Activated T-cell treated with anti-CD3 and anti-CD28 coated beads, Interleukin-2, amount 50 U/mL, for 1 hour (primary cell): ENCODE results near the gene RAB11FIP3.
A peak's percentile ranks its signal among the peaks of the same experiment; 100 is the strongest.
"Not testable (repeated sequence)": the region's sequence is repeated elsewhere in the genome, so short reads cannot be mapped to it uniquely, and the experiment has no call there.

Experiments
- DNase-seq: peaks from one replicate; pipeline ENCODE4 v3.0.0-alpha.2; 2020

Gene RAB11FIP3

DNA sequence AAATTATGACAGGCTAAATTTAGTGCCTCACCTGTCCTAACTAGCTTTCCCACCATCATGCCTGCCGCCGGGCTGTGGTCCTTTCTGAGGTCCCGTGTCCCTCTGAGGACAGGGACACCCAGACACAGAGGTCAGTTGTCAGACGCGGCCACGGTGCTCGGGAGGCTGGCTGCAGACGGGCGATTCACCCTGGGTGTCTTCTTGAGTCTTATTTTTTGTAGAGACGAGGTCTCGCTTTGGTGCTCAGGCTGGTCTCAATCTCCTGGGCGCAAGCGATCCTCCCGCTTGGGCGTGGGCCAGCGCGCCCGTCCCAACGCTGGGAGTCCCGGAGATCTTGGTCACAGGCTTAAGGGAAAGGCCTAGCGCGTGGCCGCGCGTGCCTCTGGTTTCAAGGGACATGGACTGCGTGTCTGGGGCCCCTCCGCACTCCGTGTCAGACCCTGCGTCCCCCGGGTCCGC lies 797 bp upstream of the RAB11FIP3 start:
- no peak for DNase-seq

DNA sequence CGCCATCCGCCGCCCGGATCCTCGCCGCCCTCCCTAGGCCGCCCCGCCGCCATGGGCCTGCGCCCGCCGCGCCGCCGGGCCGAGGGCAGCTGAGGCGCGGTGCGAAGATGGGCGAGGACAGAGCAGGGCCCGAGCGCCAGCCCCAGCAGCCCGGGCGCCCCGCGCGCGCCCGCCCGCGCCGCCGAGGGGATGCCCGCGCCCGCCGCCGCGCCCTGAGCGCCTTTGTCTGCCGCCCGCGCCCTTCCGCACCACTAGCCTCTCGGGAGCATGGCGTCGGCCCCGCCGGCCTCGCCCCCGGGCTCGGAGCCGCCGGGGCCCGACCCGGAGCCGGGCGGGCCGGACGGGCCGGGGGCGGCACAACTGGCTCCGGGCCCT lies 278 bp downstream of the RAB11FIP3 start:
- no peak for DNase-seq

DNA sequence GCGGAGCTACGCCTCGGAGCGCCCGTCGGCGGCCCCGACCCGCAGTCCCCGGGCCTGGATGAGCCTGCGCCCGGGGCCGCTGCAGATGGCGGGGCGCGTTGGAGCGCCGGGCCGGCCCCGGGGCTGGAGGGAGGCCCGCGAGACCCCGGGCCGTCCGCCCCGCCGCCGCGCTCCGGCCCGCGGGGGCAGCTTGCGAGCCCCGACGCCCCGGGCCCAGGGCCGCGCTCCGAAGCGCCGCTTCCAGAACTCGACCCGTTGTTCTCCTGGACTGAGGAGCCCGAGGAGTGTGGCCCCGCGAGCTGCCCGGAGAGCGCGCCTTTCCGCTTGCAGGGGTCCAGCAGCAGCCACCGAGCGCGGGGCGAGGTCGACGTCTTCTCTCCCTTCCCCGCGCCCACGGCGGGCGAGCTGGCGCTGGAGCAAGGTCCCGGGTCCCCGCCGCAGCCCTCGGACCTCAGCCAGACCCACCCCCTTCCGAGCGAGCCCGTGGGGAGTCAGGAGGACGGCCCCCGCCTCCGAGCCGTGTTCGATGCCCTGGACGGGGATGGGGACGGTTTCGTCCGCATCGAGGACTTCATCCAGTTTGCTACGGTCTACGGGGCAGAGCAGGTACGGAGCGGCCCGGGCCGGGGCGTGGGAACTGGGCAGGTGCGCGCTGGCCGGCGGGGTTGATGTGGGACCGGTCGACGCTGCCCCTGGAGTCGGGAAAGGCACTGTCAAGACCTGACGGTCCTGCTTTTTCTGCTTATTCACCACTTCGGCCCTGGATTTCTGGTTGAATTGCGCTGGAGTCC lies 861 bp downstream of the RAB11FIP3 start:
- peak; percentile 33 for DNase-seq

DNA sequence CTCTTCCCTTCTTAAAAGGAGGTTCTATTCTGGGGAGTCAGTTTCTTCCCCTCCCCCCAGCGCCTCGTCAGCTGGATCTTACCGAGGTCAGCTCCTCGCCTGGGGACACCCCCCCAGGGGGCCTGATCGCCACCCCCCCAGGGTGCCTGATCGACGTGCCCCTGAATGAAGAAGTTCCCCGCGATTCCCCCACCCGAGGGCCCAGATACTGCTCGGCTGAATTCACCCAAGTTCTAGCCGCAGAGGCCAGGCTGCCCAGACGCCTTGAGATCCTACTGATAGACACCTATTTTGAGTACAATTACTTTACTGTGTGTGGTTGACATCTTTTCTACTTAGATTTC lies 1.4 kb downstream of the RAB11FIP3 start:
- peak; percentile 23 for DNase-seq

DNA sequence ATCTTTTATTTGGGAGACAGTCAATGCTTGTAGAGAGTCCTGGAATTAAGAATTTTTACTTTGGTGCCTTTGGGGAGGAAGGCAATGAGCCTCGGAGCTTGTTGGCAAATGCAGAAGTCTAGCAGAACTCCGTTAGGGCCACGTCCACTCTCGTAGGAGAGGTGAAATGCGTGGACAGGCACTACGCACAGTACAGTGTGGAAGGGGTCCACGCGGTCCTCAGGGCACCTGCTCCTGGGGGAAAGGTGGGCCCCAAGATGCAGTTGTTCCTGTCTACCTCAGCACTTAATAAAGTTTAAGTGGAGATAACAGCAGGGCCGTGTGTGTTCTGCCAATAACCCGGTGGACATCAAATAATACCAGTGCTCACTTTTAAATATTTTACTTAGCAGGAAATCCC lies 1.8 kb downstream of the RAB11FIP3 start:
- no peak for DNase-seq

DNA sequence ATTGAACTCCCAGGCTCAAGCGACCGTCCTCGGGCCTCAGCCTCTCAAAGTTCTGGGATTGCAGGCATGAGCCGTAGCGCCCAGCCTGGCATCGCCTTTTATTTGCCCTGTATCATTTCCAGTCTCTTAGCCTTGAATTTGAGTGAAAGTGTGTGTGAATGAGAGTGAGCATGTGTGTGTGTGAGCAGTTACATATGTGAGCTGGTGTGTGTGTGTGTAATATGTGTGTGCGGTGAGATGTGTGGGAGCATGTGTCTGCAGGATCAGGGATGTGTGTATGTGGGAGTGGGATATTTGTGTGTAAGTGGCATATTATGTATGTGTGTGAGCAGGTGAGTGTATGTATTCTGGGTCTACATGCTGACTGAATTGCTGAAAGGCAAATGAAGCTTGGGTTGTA lies 5.5 kb downstream of the RAB11FIP3 start:
- no peak for DNase-seq

DNA sequence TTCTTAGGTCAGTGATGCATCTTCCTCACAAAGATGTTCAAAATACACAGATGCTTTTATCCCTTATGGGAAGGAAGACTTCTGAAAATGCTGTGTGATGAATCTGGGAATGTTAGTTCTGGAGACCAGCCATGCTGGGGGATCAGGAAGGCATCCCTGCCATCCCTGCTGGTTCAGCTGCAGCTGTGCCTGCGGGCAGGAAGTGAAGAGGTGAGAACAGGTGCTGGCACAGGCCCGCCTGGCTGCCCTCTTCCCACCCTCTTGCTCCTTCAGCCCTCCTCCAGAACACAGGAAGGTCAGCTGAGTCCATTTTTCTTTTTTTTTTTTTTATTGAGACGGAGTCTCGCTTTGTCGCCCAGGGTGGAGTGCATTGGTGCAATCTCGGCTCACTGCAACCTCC lies 15.2 kb downstream of the RAB11FIP3 start:
- DNase-seq, result no peak

DNA sequence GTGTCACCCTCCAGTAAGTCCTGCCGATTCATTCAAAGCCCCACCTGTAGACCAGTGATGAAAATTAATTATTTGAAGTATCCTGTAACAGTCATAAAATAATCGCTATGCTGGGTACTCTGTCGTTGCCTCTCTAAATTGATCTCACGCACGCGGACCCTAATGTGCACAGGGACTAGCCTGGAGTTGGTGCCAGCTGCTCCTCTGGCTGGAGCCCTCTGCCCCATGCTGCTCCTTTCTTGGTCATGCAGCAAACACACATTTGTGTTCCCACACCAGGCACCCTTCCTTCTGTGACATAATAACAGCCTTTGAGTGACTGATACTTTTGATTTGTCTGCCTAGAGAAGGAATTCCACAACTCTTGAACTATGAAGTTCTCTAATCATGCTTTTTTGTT lies 16.0 kb downstream of the RAB11FIP3 start:
- no peak for DNase-seq

DNA sequence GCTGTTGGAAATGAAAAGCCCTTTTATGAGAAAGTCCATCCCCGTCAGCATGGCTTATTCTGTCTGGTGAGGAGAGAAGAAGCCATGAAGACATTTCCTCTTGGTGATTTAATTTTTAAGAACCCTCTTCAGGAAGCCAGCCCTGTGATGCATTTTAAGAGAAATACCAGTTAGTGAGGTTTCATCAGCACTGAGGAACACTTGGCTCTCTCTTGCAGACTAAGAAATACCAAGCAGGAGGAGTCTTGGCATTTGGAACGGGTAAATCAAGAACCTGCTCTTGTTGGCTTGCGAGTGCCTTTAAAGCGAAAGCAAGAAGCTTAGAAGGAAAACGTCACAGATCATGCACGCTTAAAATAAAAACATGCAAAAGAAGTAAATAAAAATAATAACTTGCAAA lies 17.5 kb downstream of the RAB11FIP3 start:
- DNase-seq, result no peak

DNA sequence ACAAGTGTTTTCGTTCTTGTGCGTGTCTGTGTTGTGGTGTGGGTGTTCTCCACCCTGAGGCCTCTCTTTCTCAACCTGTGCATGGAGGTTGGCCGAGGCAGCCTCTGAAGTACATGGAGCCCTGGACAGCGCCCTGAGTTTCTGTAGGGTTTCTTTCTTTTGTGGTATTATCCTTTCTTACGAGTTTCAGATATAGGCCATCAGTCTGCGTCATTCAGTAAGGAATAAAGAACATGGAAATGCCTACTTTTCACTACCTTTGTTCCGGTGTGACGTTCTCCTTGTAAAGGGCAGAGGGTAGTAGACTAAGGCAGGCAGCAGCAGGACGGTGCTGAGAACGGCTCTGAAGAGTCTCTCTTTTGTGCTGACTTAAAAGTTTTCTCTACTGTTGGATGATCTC lies 18.6 kb downstream of the RAB11FIP3 start:
- no peak for DNase-seq

DNA sequence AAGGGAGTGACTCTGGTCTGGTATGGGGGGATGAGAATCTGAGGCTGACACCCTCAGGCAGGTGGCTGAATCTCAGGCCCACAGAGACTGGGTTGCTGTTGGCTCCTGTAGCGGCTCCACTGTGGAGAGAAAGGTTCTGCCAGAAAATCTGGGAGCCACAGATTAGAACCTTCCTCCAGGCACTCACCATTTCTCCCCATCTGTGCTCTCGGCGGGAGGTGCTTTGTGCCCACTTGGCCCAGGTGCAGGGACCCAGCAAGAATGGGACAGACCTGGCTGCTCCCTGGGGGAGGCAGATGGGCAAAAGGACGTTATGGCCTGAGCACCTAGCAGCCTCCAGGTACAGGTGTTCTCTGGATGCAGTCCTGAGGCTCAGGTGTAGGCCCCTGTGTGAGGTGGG lies 20.1 kb downstream of the RAB11FIP3 start:
- no peak for DNase-seq

DNA sequence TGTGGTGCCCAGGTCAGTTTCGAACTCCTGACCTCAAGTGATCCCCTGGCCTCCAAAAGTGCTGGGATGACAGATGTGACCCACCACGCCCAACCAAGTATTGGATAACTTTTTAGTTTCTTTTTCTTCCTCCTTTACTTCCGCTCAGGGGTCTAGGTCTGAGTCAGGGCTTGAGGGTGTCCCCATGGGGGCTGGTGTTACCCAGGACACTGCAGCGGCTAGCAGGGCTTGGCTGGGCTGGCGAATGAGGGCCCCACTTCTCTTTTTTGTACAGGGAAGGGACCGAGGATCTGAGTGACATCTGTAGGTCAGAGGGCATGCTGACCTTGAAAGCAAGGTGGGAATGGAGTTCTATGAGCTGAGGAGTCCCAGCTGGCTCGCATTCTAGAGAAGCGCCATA lies 24.9 kb downstream of the RAB11FIP3 start:
- no peak for DNase-seq

DNA sequence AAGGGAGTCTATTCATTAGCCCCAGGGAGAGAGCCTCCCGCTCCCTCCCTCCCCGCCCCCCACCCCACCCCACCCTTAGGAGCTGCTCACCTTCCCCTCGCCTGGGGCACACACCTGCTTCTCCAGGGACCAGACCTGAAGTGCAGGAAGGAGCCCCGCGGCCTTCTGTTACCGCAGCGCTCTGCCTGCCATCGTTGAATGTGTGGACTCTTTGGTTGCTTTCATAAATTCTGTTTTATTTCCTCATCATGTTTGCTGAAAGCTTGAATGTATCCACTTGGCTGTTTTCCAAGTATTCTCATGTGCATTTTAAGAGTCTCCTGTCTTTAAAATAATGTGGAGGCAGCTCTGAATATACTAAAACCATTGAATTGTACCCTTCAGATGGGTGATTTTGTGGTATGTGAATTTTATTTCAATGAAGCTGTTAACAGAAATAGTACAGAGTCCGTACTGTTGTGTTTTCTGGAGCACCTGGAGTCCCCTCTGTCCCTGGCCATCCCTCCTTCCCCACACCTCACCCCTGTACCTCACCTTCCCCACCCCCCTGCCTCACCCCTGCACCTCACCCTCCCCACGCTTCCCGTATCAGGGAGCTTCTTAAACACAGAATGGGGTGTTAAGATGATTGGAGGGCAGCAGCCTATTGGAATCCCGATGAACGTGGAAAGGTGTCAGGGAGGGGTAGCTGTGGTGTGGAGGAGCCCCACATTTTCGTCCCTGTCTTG lies 25.5 kb downstream of the RAB11FIP3 start:
- DNase-seq, result no peak

DNA sequence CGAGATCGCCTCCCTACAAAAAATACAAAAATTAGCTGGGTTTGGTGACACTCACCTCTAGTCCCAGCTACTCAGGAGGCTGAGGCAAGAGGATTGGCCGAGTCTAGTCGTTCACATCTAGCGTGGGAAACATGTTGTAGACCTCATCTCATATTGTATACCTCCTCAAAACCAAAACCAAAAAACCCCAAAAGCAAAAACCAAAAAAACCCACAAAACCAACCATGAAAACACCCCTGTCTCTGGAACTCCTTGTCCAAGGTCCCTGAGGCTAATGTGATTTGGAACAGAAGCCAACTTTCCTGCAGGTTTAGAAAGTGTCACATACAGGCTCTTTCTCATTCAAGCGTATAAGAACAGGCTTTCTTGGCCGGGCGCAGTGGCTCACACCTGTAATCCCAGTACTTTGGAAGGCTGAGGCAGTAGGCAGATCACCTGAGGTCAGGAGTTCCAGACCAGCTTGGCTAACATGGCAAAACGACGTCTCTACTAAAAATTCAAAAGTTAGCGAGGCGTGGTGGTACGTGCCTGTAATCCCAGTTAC lies 29.0 kb downstream of the RAB11FIP3 start:
- no peak for DNase-seq

DNA sequence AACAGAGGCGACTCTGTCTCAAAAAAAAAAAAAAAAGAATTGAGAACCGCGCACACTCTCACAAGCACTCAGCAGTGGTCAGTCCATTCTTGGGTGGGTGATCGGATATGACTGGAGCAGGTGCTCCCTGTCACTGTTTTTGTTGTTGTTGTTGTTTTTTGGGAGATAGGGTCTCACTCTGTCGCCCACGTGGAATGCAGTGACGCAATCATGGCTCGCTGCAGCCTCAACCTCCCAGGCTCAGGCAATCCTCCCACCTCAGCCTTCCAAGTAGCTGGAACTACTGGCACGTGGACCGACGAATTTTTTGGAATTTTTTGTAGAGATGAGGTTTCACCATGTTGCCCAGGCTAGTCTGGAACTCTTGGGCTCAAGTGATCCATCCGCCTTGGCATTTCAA lies 30.0 kb downstream of the RAB11FIP3 start:
- DNase-seq, result no peak

DNA sequence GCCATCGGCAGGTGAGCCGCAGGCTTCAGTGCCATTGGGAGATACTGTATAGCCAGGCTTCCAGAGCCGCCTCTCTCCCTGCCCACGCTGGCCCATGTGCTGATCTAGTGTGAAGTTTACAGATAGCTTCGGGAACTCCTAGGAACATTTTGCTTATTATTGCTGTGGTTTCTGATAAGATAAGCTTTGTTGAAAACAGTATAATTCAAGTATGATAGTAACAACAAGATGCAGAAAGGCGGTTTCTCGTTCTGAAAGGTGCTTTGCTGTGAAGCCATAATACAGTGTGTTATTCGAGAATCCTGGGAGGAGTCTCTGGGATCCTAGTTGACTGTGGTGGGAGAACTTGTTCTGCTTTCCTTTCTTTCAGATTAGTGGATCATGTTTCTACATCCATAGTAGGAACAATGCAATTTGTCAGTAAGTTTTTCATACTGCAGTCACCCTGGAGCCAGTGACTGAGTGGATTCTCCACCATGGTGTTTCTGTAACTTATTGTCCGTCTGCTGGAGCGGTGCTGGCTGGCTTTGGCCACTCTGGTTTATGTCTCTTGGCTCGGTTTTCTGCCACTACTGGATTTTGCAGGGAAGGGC lies 31.5 kb downstream of the RAB11FIP3 start:
- DNase-seq, result no peak

DNA sequence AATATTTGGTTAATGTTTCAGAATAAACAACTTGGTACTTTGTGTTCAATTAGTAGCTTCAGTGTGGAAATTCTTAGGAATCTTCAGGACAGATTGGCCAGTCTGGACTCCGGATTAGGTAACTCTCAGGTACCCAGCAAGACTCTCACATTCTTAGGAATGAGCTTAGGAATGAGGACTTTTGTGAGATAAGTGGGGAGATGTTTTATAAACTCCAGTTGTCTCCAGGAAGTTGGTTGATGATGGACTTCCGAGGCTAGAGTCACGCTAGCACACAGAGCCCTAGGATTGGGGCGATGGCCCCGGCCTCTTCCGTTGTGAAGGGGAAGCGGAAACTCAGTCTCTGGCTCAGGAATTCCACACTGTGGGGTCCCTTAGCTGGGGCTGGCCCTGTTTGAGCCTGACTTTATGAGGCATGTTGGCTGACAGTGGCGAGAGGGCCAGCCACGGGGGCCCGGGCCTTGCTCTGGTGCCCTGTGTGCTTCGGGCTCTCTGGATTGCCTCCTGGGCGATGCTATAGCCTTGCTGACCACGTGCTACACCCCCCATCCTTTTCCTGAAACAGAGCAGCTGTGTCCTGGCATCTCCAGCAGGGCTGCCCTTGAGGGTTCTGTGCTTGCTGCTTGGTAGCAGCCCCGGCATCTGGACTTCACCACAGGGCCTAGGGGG lies 32.4 kb downstream of the RAB11FIP3 start:
- DNase-seq, result no peak

DNA sequence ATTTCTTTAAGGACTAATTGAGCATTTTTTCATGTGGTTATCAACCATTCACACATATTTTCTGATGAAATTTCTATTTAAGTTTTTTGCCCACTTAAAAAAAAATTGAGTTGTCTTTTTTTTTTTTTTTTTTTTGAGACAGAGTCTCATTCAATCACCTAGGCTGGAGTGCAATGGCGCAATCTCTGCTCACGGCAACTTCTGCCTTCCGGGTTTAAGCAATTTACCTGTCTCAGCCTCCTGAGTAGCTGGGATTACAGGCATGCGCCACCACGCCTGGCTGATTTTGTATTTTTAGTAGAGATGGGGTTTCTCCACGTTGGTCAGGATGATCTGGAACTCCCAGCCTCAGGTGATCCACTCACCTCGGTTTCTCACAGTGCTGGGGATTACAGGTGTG lies 34.3 kb downstream of the RAB11FIP3 start:
- no peak for DNase-seq

DNA sequence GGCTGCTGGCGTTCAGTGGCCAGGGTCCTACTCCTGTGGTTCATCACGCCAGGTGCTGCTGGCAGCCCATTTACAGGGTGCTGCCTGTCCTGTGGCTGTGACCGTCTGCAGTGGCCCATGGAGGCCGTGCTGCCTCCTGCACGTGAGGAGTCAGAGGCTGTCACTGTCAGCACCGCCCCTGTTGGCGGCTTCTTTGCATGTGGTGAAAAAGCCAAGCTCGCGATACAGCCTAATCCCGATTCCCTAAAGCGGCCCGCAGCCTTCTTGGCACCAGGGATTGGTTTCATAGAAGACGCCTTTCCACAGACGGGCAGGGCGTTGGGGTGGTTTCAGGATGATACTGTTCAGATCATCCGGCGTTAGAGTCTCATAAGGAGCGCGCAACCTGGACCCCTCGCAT lies 35.3 kb downstream of the RAB11FIP3 start:
- DNase-seq, result no peak

DNA sequence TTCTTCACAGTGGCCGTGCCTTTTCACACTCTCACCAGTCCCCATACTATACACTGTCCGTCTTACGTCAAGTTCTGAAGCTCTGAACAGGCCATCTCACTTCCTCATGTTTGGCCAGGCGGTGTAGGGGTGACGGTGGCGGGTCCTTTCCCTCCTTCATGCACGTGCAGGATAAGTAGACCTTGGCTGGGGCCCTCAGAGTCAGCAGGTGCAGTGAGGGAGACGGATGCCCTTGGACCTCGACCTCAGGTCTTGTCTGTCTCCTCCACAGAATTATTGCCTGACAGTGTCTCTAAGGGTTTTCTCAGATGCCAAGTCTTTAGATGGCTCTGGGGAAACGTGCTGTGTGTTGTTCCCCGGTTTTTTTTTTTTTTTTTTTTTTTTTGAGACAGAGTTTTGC lies 37.6 kb downstream of the RAB11FIP3 start:
- DNase-seq, result no peak

DNA sequence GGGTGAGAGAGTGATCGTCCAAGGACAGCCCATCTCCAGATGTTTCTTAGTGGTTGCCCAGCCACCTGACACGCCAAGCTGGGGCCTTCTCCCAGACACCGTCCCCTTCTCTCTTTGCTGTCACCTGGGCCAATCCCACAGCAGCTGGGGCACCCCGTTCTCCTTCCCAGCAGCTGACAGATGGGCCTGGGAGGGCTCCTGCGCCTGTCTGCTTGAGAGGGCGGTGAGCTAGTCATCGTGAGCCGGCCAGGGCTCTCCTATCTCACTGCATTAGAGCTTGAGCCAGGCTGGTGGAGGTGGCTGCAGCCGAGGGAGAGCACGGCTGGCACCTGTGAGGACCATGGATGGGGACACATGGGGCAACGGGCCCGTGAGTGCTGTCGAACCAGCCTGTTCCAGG lies 41.2 kb downstream of the RAB11FIP3 start:
- no peak for DNase-seq

DNA sequence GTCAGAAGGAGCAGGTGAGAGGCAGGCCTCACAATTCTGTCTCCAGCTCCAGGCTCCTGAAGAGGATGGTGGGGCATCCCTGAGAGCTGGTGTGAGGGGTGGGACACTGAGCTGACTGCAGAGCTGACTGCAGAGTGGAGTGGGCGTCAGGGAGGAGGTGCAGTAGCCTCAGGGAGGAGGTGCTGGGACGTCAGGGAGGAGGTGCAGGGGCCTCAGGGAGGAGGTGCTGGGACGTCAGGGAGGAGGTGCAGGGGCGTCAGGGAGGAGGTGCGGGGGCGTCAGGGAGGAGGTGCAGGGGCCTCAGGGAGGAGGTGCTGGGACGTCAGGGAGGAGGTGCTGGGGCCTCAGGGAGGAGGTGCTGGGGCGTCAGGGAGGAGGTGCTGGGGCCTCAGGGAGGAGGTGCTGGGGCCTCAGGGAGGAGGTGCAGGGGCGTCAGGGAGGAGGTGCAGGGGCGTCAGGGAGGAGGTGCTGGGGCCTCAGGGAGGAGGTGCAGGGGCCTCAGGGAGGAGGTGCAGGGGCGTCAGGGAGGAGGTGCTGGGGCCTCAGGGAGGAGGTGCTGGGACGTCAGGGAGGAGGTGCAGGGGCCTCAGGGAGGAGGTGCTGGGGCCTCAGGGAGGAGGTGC lies 41.9 kb downstream of the RAB11FIP3 start:
- DNase-seq, result not testable (repeated sequence)
